IMR-90 (cell line): ENCODE results near the gene SLC2A6. TPM values are rescaled to one million over a fixed set of nuclear protein-coding genes. Genes with fewer than 3 reads are reported as not detected.
A peak's percentile ranks its signal among the peaks of the same experiment; 100 is the strongest.

Experiments
- ATAC-seq: fragments of 200-7000 bp; cut with Tn5 transposase; 2 replicates; pipeline ENCODE4 v1.9.1; 2020; ENCODE audit warnings: low read depth, mild to moderate bottlenecking, moderate library complexity
- BruUV-seq: library from RNA; stranded (reverse); fragments of 400-500 nt; replicated peaks from 2 replicates; lab custom pipeline; 2021; lab: Mats Ljungman, UMichigan
- CTCF ChIA-PET: fragments of 300-600 bp; formaldehyde crosslinking; extraction: SDS; loops from one replicate; lab custom pipeline; 2021; ENCODE audit warnings: antibody characterized with exemption; lab: Yijun Ruan, JAX
- POLR2A ChIA-PET: fragments of 300-600 bp; sonication (Branson Sonifier 250); formaldehyde crosslinking; loops from one replicate; lab custom pipeline; 2022; ENCODE audit warnings: antibody characterized with exemption; ENCODE audit not compliant: unreplicated experiment; lab: Charles Lee
- DNase-seq: peaks from one replicate; pipeline ENCODE4 v3.0.0; 2013
- H2AFZ ChIP-seq: replicated peaks from 2 replicates; pipeline ENCODE3; 2013; ENCODE audit warnings: low read length, mild to moderate bottlenecking; ENCODE audit not compliant: poor library complexity
- H2AK5ac ChIP-seq: 2 replicates; pipeline ENCODE4 v1.6.1; 2013; ENCODE audit warnings: low read depth, low read length, inconsistent platforms
- H2AK9ac ChIP-seq: replicated peaks from 2 replicates; pipeline ENCODE3; 2013; ENCODE audit warnings: mild to moderate bottlenecking, low read depth, low read length, moderate library complexity; ENCODE audit not compliant: poor library complexity
- H2BK120ac ChIP-seq: 2 replicates; pipeline ENCODE4 v1.6.1; 2013; ENCODE audit warnings: low read depth, low read length, inconsistent platforms
- H2BK15ac ChIP-seq: 3 replicates; pipeline ENCODE4 v1.6.1; 2013; ENCODE audit warnings: low read depth, low read length, inconsistent platforms
- H2BK20ac ChIP-seq: 2 replicates; pipeline ENCODE4 v1.6.1; 2013; ENCODE audit warnings: low read depth, mild to moderate bottlenecking, inconsistent platforms, low read length, moderate library complexity
- H2BK5ac ChIP-seq: 2 replicates; pipeline ENCODE4 v1.6.1; 2013; ENCODE audit warnings: mild to moderate bottlenecking, low read depth, low read length, inconsistent platforms; ENCODE audit not compliant: poor library complexity, severe bottlenecking
- H3K14ac ChIP-seq: replicated peaks from 2 replicates; pipeline ENCODE4 v1.6.1; 2013; ENCODE audit warnings: low read depth, low read length, inconsistent platforms
- H3K18ac ChIP-seq: 2 replicates; pipeline ENCODE4 v1.6.1; 2013; ENCODE audit warnings: low read depth, low read length, control low read depth
- H3K23ac ChIP-seq: 2 replicates; pipeline ENCODE4 v1.6.1; 2013; ENCODE audit warnings: low read depth, low read length, inconsistent platforms
- H3K27ac ChIP-seq: 2 replicates; pipeline ENCODE4 v1.5.1; 2013; ENCODE audit warnings: mild to moderate bottlenecking, control low read depth, low read length; ENCODE audit not compliant: insufficient read depth
- H3K27me3 ChIP-seq: 2 replicates; pipeline ENCODE4 v1.6.1; 2013; ENCODE audit warnings: low read length; ENCODE audit not compliant: control insufficient read depth, insufficient read depth
- H3K36me3 ChIP-seq: 2 replicates; pipeline ENCODE4 v1.6.1; 2013; ENCODE audit warnings: low read length, mixed read lengths; ENCODE audit not compliant: control insufficient read depth, insufficient read depth
- H3K4ac ChIP-seq: 2 replicates; pipeline ENCODE4 v1.6.1; 2013; ENCODE audit warnings: low read depth, low read length, inconsistent platforms
- H3K4me1 ChIP-seq: 2 replicates; pipeline ENCODE4 v1.6.1; 2013; ENCODE audit warnings: low read length, mixed read lengths; ENCODE audit not compliant: control insufficient read depth, insufficient read depth
- H3K4me2 ChIP-seq: 2 replicates; pipeline ENCODE4 v1.6.1; 2013; ENCODE audit warnings: low read depth, mild to moderate bottlenecking, control low read depth, low read length, moderate library complexity
- H3K4me3 ChIP-seq: 2 replicates; pipeline ENCODE4 v1.5.1; 2013; ENCODE audit warnings: low read depth, mild to moderate bottlenecking, control low read depth, low read length, moderate library complexity; ENCODE audit not compliant: insufficient read depth
- H3K56ac ChIP-seq: 2 replicates; pipeline ENCODE4 v1.6.1; 2013; ENCODE audit warnings: low read length, inconsistent platforms; ENCODE audit not compliant: insufficient read depth; ENCODE audit errors: extremely low read depth
- H3K79me1 ChIP-seq, 2 experiments: 2 replicates each; pipeline ENCODE4 v1.6.1; 2013; ENCODE audit warnings: low read length in 2 of 2, inconsistent platforms in 1 of 2, low read depth in 1 of 2
- H3K9ac ChIP-seq: 2 replicates; pipeline ENCODE4 v1.6.1; 2013; ENCODE audit warnings: low read depth, low read length, control low read depth
- H3K9me1 ChIP-seq: 2 replicates; pipeline ENCODE4 v1.6.1; 2013; ENCODE audit warnings: low read length, inconsistent platforms; ENCODE audit not compliant: insufficient read depth
- H3K9me3 ChIP-seq: 2 replicates; pipeline ENCODE4 v1.6.1; 2013; ENCODE audit warnings: low read length; ENCODE audit not compliant: control insufficient read depth, insufficient read depth
- H4K20me1 ChIP-seq: 2 replicates; pipeline ENCODE4 v1.6.1; 2013; ENCODE audit warnings: low read length, inconsistent platforms; ENCODE audit not compliant: insufficient read depth
- H4K5ac ChIP-seq: 2 replicates; pipeline ENCODE4 v1.6.1; 2013; ENCODE audit warnings: mild to moderate bottlenecking, low read depth, low read length, control low read depth
- H4K8ac ChIP-seq, 2 experiments: 2 replicates each; pipeline ENCODE4 v1.6.1; 2013; ENCODE audit warnings: low read depth in 2 of 2, low read length in 2 of 2, control low read depth in 1 of 2, inconsistent platforms in 1 of 2
- H4K91ac ChIP-seq: 2 replicates; pipeline ENCODE4 v1.6.1; 2013; ENCODE audit warnings: low read depth, low read length, inconsistent platforms; ENCODE audit not compliant: insufficient read depth
- BHLHE40 ChIP-seq: fragments of 150-350 bp; IDR thresholded peaks from 2 replicates; pipeline ENCODE4 v1.6.1; 2016; ENCODE audit warnings: mild to moderate bottlenecking, low read depth, low read length
- CEBPB ChIP-seq: IDR thresholded peaks from 2 replicates; pipeline ENCODE4 v1.6.1; 2012; ENCODE audit warnings: low read depth, low read length, improper control_type of control experiment
- FOS ChIP-seq: fragments of 150-350 bp; IDR thresholded peaks from 2 replicates; pipeline ENCODE4 v1.6.1; 2016; ENCODE audit warnings: low read depth, low read length
- MAFK ChIP-seq: IDR thresholded peaks from 2 replicates; pipeline ENCODE4 v1.6.1; 2012; ENCODE audit warnings: low read depth, low read length, improper control_type of control experiment
- MXI1 ChIP-seq: IDR thresholded peaks from 2 replicates; pipeline ENCODE4 v1.6.1; 2012; ENCODE audit warnings: low read depth, mild to moderate bottlenecking, low read length, moderate library complexity, borderline replicate concordance
- SMC3 ChIP-seq: fragments of 150-350 bp; IDR thresholded peaks from 2 replicates; pipeline ENCODE4 v1.6.1; 2016; ENCODE audit warnings: low read depth, mild to moderate bottlenecking, antibody characterized with exemption, low read length, moderate library complexity
- WGBS, 2 experiments: methylation state at CpG; one replicate each; pipeline versions ENCODE4 v1.1.5 to v1.1.7; 2013; ENCODE audit warnings: missing lambda C conversion rate in 2 of 2; ENCODE audit not compliant: insufficient read length in 1 of 2; ENCODE audit errors: extremely low coverage in 2 of 2; 5-methylcytosine and 5-hydroxymethylcytosine counted together
- dilution Hi-C: fragments of 300-500 bp; cut with HindIII; formaldehyde crosslinking; loops from one replicate; pipeline ENCODE4 v1.14.3; 2018; ENCODE audit warnings: low sequenced_read_pairs; ENCODE audit not compliant: unreplicated experiment
- in situ Hi-C: fragments of 300-500 bp; cut with MboI; formaldehyde crosslinking; loops from 3 replicates; pipeline ENCODE4 v1.14.3; 2019; ENCODE audit warnings: low sequenced_read_pairs, inconsistent platforms, mixed read lengths
- intact Hi-C: fragments of 100-400 bp; cut with micrococcal nuclease; formaldehyde crosslinking; loops from 2 replicates; pipeline ENCODE4 v1.10.0; 2022
- polyA plus RNA-seq, 3 experiments: library from polyadenylated mRNA; depleted of rRNA; stranded (reverse); fragments of >200 nt; gene quantifications; 2 replicates each; pipeline ENCODE4 v1.2.3, GENCODE V29; 2012; ENCODE audit warnings: low replicate concordance in 1 of 3
- total RNA-seq: library from RNA; depleted of rRNA; stranded (reverse); fragments of >200 nt; gene quantifications from 2 replicates; pipeline ENCODE4 v1.2.3, GENCODE V29; 2012
- TF ChIP-seq, protein P1 (sequence below): conservative IDR thresholded peaks from 2 replicates; pipeline ENCODE4 v1.5.1; 2012; ENCODE audit warnings: mild to moderate bottlenecking, low read depth, low read length, improper control_type of control experiment

Gene SLC2A6
- total and polyA plus RNA-seq, 2 of the 4 experiments (the other 2 are of a cell fraction): 2.9 to 8.5 TPM

DNA sequence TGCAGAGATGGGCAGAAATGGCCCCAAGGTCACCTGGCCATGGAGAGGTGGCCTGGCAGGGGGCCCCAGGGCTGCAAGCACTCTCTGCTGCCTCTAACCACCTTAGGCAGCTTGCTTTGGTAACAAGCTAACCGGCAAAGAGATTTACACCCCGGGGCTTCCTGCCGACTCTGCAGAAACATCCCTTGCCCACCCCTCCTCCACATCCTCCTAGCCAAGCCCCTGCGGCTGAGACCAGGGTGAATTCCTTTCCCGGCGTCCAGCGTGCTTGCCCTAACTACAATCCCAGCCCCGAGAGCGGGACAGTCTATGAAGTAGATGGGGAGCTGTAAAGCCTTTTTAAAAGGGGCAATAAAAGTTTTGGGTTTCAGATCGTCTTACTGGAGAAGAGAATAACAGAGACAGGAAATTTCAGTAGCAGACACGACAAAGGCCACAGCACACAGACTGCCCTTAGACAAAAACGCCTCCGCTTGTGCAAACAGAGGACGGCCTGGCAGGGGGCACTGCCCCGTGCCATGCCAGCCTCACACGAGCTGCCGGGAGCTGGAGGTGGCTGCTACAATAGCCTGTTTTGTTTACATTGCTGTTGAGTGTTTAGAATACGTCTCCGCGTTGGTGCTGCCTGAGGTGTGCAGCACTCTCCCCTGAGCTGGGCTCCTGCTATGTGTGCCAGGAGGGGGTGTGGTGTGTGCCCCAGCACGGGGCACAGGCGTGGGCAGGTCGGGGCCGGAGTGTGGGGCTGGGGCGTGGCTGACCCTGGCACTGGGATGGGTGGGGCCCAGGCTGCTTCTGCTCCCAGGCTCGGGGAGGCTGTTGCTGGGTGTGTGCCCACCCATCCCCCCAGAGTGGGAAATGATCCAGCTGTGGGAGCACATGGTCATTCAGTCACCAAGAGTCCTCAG is 30.5 kb upstream of the SLC2A6 start:
- Histone ChIP-seq H2BK15ac (no peak overlapping the region), H3K4me3 (no peak overlapping the region), H2BK20ac (no peak overlapping the region), H3K9me3 (no peaks in the 10 kb centered on the region), H4K5ac (no peak overlapping the region), H3K14ac (no peak overlapping the region), H3K4me1 (peaks cover 10% of the 10 kb centered on the region; the same call in 1 of the 2 replicates), H3K9ac (no peak overlapping the region), H2BK120ac (no peak overlapping the region), H3K4me2 (no peak overlapping the region), H3K4ac (no peak overlapping the region), H4K91ac (no peak overlapping the region), H3K9me1 (peaks cover 12% of the 10 kb centered on the region; the same call in 1 of the 2 replicates), H2AFZ (peak overlapping the region; percentile 60), H3K27me3 (peaks cover 21% of the 10 kb centered on the region; the same call in 1 of the 2 replicates), H4K8ac (no peak overlapping the region), H2BK5ac (no peak overlapping the region), H3K56ac (no peak overlapping the region), H4K20me1 (peaks cover 3% of the 10 kb centered on the region; the same call in 1 of the 2 replicates), H3K18ac (no peak overlapping the region), H3K36me3 (no peaks in the 10 kb centered on the region), H3K79me1 (no peaks in the 10 kb centered on the region), H3K27ac (no peak overlapping the region), H2AK9ac (peak overlapping the region; percentile 13), H3K23ac (no peak overlapping the region), H2AK5ac (0 out of 2 replicates have a peak overlapping the region, but pooled peaks have one; percentile 36)
- WGBS, 2 experiments: 17% methylated on average over 9 of the region's 26 CpGs; no CpG with 5 or more reads in 1 of the 2 experiments
- no TSS peak for BruUV-seq
- in situ Hi-C loops (no loop called here), intact Hi-C loops (no loop called here), dilution Hi-C loops (no loop called here)
- no peak for DNase-seq
- CTCF ChIA-PET: interaction anchor here (0.7 to 1.2 kb wide), 2 partner anchors 10 to 209 kb away, joined by 3 read pairs; no protein-coding TSS in a partner anchor
- POLR2A ChIA-PET: no interaction called here
- ATAC-seq: peak; percentile 10
- TF ChIP-seq FOS (no peak), CEBPB (no peak), BHLHE40 (peak; percentile 38), MAFK (no peak), SMC3 (no peak), MXI1 (no peak)
- TF ChIP-seq, protein P1, sequence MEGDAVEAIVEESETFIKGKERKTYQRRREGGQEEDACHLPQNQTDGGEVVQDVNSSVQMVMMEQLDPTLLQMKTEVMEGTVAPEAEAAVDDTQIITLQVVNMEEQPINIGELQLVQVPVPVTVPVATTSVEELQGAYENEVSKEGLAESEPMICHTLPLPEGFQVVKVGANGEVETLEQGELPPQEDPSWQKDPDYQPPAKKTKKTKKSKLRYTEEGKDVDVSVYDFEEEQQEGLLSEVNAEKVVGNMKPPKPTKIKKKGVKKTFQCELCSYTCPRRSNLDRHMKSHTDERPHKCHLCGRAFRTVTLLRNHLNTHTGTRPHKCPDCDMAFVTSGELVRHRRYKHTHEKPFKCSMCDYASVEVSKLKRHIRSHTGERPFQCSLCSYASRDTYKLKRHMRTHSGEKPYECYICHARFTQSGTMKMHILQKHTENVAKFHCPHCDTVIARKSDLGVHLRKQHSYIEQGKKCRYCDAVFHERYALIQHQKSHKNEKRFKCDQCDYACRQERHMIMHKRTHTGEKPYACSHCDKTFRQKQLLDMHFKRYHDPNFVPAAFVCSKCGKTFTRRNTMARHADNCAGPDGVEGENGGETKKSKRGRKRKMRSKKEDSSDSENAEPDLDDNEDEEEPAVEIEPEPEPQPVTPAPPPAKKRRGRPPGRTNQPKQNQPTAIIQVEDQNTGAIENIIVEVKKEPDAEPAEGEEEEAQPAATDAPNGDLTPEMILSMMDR: no peak
